Central memory CD4-positive, alpha-beta T cell (primary cell): ENCODE measurements around the gene PNISR.
A peak's percentile ranks its signal among the peaks of the same experiment; 100 is the strongest.
"Not testable (repeated sequence)": the region's sequence is repeated elsewhere in the genome, so short reads cannot be mapped to it uniquely, and the experiment has no call there.

Experiments
- DNase-seq: peaks from one replicate; pipeline ENCODE4 v3.0.0; 2022
- total RNA-seq, 3 experiments: gene quantifications; one replicate each; lab custom pipeline; 2026; lab: John Stamatoyannopoulos, UW

Gene PNISR, protein sequence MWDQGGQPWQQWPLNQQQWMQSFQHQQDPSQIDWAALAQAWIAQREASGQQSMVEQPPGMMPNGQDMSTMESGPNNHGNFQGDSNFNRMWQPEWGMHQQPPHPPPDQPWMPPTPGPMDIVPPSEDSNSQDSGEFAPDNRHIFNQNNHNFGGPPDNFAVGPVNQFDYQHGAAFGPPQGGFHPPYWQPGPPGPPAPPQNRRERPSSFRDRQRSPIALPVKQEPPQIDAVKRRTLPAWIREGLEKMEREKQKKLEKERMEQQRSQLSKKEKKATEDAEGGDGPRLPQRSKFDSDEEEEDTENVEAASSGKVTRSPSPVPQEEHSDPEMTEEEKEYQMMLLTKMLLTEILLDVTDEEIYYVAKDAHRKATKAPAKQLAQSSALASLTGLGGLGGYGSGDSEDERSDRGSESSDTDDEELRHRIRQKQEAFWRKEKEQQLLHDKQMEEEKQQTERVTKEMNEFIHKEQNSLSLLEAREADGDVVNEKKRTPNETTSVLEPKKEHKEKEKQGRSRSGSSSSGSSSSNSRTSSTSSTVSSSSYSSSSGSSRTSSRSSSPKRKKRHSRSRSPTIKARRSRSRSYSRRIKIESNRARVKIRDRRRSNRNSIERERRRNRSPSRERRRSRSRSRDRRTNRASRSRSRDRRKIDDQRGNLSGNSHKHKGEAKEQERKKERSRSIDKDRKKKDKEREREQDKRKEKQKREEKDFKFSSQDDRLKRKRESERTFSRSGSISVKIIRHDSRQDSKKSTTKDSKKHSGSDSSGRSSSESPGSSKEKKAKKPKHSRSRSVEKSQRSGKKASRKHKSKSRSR
- 159 to 581 (median 441) reads per million in 3 experiments for total RNA-seq

GRCh38 chr6:99424761-99425646 is at the start of gene PNISR:
PNISR (minus strand) TSS chr6:99425308; CDS start chr6:99414659, 10,649 bp downstream.
- peak; percentile 94 for DNase-seq

- no peak for DNase-seq
These were observed 48.6 kb upstream of the PNISR start for GRCh38 chr6:99473730-99474129.

- no peak for DNase-seq
These were observed 46.5 kb upstream of the PNISR start for GRCh38 chr6:99471638-99472037.

DNA sequence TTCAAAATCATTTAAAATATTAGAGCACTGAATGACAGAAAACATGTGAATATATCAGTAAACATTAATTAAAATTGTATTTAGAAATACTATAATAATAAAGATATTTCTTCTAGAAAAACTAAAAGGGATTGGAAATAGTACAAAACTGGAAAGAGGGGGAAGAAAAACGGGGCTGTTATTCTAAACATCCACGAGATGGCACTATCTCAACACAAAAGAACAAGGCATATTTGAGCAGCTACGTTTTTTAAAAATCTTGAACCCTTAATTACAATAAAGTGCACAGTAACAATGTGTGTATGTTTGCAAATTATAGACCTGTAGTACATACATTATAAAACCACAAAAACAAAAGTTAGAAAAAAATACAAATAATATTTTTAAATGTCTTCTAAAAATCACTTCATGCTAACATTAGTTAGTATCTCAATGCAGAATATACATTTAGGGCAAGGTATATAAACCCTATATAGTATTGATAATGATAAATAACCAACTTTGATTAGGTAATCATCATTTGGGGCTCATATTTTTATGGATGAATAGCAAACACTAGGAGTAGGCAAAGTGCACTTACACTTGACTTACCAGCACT is 42.5 kb upstream of the PNISR start:
- peak; percentile 23 for DNase-seq

DNA sequence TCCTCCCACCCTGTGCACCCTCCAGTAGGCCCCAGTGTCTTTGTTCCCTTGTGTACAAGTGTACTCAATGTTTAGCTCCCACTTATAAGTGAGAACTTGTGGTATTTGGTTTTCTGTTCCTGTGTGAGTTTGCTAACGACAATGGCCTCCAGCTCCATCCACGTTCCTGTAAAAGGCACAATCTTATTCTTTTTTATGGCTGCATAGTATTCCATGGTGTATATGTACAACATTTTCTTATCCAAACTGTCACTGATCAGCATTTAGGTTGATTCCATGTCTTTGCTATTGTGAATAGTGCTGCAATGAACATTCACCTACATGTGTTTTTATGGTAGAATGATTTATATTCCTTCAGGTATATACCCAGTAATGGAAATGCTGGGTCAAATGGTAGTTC is 34.0 kb upstream of the PNISR start:
- not testable (repeated sequence) for DNase-seq

GRCh38 chr6:99458319-99458718 is 33.2 kb upstream of the PNISR start:
- DNase-seq = no peak

- DNase-seq = no peak
These were observed 21.0 kb upstream of the PNISR start for GRCh38 chr6:99446076-99446475.

DNA sequence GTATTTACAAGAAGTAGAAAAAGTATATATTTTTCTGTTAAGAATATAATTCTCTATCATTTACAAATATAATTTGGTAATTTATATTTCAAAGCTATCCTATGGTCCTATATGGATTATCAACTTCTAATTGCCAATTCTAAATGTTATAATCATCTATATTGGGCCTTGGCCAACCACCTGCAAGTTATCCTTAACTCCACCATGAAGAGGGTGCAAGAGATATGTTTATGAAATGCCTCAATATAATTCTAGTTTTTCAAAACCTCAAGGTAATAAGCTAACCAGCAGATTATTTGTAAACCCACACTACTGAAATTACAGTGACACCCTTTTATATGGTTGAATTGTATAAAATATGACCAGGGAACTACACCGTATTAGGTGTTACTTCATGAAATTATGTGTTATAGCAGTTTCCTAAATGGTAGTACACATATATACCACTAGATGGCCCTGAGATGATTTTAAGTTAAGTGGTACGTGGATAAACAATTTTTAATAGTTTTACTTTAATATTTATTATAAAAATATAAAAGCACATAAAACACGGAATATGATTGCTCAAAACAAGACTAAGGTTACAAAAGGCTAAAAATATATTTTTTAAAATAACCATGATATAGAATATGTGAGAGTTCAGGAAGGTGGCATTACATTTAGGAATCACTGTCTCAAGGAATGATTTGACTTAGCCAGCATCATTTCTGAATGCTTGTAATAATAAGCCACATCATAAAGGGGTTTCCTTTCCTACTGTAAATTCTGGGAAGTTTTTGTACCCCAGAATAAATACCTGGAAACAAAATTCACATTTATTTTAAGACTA is 9.8 kb upstream of the PNISR start:
- no peak for DNase-seq

DNA sequence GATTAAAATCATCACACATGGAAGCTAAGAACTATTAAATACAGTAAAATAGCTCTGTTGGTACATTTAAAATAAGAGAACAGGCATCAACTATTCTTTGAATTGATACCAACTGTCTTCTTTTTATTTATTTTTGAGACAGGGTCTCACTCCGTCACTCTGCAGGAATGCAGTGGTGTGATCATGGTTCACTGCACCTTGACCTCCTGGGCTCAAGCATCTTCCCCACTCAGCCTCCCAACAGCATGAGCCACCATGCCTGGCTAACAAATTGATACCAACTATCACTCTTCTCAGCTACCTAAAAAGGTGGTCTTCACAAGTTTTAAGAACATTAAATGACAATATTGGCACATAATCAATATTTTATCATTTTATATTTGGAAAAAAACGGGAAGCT is 7.8 kb upstream of the PNISR start:
- DNase-seq = no peak

DNA sequence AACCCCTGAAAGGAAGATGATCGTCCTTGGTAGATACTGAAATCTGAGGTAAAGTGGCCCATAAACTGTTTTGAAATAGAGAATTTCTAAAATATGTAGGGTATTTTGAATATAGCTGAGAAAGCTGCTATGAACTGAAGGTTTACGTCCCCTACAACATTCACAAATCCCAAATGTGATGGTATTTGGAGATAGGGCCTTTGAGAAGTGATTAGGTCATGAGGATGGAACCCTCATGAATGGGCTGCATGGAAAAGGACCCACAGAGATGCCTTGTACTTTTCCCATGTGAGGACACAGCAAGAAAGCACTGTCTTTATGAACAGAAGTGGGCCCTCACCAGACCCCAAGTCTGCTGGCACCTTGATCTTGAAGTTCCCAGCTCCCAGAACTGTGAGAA is 6.8 kb upstream of the PNISR start:
- DNase-seq = no peak

DNA sequence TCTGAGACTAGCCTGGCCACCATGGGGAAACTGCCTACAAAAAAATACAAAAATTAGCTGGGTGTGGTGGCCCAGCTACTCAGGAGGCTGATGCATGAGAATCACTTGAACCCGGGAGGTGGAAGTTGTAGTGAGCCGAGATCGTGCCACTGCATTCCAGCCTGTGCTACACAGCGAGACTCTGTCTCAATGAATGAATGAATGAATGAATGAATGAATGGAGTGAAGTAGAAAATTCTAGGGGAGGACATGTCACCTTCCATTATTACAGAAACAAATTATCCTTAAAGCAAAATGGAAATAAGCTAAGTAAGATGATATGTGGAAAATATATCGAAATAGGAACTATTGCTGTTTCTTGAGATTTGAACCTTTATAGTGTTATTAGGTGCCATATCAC is 2.9 kb upstream of the PNISR start:
- no peak for DNase-seq

GRCh38 chr6:99426451-99426757 is 1.3 kb upstream of the PNISR start:
- no peak for DNase-seq

DNA sequence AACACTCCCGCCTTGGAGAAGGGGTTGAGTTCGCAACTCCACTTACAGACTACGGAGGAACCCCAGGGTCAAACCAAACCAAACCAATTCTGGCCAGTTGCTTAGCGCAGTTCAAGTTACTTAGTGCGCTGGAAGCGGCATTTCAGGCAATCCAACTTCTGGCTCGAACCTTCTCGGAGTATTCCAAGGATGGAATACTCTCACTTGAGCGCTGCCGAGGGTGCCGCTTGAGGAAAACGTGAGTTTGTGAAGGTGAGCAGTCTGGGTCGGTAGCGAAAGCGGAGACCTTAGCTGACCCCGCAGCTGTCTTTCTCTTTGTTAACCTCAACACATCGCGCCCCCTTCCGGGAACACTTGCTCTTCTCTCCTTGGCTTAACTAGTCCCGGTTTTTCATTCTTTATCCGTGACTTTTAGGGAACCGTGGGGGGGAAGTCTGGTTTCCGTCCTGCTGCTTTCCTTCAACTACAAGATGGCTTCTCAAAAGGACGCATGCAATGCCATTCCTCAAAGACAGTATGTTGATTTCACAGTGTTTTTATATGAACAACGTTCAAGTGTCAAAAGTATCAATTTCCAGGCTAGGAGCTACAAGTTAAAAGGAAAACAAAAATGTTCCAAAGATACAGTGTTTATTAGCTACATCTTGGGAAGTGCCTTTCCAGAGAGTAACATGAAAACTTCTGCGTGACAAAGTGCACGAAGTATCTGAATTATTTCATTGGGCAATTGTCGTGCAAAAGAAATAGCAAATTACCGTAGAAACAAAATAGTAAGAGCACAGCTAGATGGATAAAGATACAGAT is 741 bp upstream of the PNISR start:
- DNase-seq = peak; percentile 54

DNA sequence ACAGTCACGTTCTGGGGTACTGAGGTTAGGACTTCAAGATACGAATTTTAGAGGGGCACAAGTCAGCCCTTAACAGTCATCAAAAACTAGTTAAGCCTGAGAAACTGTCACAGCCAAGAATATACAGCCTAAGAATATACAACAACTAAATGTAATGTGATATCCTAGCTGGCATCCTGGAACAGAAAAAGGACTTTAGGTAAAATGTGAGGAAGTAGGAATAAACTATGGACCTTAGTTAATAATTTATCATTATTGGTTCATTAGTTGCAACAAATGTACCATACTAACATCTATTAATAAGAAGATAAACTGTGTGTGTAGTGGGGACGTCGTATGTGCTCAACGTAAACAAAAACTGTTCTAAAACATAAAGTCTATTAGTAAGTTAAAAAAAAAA is 1.1 kb downstream of the PNISR start:
- DNase-seq = no peak

GRCh38 chr6:99422912-99423311 is 2.2 kb downstream of the PNISR start:
- no peak for DNase-seq

DNA sequence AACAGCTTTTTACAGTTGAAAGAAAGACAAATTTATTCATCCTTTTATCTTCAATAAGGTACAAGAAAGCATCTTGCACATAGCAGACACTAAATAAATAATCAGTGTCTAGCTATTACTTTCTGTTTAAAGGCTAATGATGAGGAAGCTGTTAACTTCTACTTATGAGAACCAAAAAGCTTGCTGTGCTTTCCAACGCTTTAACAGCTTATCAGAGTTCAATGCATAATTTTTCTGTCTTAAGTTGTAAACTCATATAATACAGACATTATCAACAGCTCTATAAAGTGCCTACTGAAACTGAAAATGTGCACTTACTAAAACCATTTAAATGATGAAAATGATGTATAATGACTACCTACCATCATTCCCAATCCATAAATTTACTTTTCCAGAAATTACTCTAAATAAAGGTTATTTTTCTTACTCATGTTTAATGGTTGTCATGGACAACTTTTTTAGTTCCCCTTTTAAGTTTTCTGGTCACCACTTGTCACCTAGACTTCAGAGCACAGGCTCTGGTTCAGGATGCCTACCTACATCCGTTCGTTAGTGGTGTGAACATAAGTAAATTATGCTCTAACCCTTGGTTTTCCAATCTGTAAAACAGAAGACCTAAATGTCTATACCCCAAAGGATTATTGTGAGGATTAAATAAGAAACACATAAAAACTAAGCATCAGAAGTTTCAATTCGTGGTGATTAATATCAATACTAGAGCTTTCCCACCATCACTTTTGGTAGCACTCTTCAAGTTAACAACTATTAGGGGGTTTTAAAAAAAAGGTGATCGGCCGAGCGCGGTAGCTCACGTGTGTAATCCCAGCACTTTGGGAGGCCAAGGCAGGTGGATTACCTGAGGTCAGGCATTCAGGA is 8.0 kb downstream of the PNISR start:
- no peak for DNase-seq

- no peak for DNase-seq
These were observed 8.9 kb downstream of the PNISR start for GRCh38 chr6:99416226-99416625.

GRCh38 chr6:99415446-99415845 is 9.7 kb downstream of the PNISR start:
- DNase-seq = no peak

- DNase-seq = no peak
These were observed 13.0 kb downstream of the PNISR start for GRCh38 chr6:99412065-99412464.

- no peak for DNase-seq
These were observed 15.4 kb downstream of the PNISR start for GRCh38 chr6:99409672-99410071.
